ENCODE measurements around the gene RHBDD1.

The RHBDD1 gene

DNA sequence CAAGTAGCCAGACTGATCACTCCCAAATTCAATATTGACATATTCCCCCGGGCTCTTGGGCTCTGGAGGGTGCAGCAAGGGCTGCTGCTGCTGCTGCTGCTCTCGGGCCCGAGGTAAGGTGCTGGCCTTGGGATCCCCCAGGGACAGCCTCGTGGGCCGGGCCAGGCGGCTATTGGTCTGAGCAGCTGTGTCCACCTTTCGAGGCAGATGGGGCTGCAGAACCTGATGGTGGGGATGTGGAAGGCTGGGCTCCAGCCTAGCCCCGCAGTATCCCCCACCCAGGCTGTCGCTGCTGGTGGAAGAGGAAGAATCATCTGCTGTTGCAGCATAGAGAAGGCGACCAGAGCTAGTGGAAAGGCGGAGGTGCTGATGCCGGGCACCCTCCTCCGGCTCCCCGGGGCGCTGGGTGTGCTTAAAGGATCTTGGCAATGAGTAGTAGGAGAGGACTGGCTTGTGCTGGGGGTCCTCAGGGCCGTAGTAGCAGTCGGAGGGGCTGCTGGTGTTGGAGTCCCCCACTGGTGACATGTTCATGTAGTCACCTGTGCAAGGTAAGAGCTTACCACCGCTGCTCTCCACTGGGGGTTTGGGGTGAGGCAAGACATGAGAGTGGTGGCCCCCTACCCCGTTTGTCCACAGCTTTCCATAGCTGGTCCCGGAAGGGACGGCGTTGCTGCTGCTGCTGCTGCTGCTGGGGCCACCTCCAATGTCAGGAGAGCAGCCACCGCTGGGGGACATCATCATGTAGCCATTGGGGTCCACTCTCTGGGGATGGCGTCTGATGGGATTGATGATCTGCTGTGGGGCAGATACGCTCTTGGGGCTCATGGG is 39.6 kb upstream of the RHBDD1 start:
- DNase-seq (ENCODE audit: low spot score): no peak
- H2AFZ ChIP-seq (ENCODE audit: low read length): no peak overlapping the region
- H3K18ac ChIP-seq (ENCODE audit: low read length): peak overlapping the region; percentile 3
- no peak overlapping the region for H3K23ac ChIP-seq (ENCODE audit: low read depth, low read length, poor library complexity)
- H3K27ac ChIP-seq (replicated peaks; ENCODE audit: low read length): no peak overlapping the region
- H3K4me3 ChIP-seq (ENCODE audit: low read length in 2 of 2): no peak overlapping the region
- no peaks in the 10 kb centered on the region for H3K27me3 ChIP-seq (ENCODE audit: control insufficient read depth in 3 of 3, insufficient read depth in 3 of 3, low read depth in 1 of 3, low read length in 3 of 3)
- H2BK120ac ChIP-seq (ENCODE audit: low read depth, low read length): no peak overlapping the region
- no peak overlapping the region for H2BK12ac ChIP-seq (ENCODE audit: low read length)
- WGBS, 2 donors (ENCODE audit: extremely low coverage in 2 of 2, insufficient read length in 2 of 2, insufficient replicate concordance in 1 of 2): no CpG with 5 or more reads among the region's 25 CpGs
- no peak overlapping the region for H3K14ac ChIP-seq (ENCODE audit: low read length)
- H4K91ac ChIP-seq (ENCODE audit: low read depth, low read length, poor library complexity): no peak overlapping the region
- H3K9ac ChIP-seq (ENCODE audit: low read depth, low read length, poor library complexity): no peak overlapping the region
- no peak overlapping the region for H3K4ac ChIP-seq (ENCODE audit: low read length)
- H3K4me2 ChIP-seq (ENCODE audit: insufficient read depth, low read length, poor library complexity, severe bottlenecking): peak overlapping the region; percentile 14
- H2BK5ac ChIP-seq (ENCODE audit: low read length): no peak overlapping the region
- H3K36me3 ChIP-seq (replicated peaks in 1 of 2; ENCODE audit: control insufficient read depth in 2 of 2, insufficient read depth in 2 of 2, low read length in 2 of 2): peaks cover 30 to 71% of the 10 kb centered on the region in 2 donors
- H3K9me3 ChIP-seq (replicated peaks in 1 of 2; ENCODE audit: control insufficient read depth in 2 of 2, insufficient read depth in 1 of 2, low read depth in 1 of 2, low read length in 2 of 2): peaks cover 9 to 56% of the 10 kb centered on the region in 2 donors
- peaks cover 27% of the 10 kb centered on the region for H3K79me1 ChIP-seq (ENCODE audit: low read depth, low read length)
- peaks cover 18 to 28% of the 10 kb centered on the region in 2 donors for H3K4me1 ChIP-seq (ENCODE audit: control insufficient read depth in 2 of 2, insufficient read depth in 1 of 2, low read depth in 1 of 2, low read length in 2 of 2)
- no peak overlapping the region for H2BK15ac ChIP-seq (ENCODE audit: low read length)
- H4K8ac ChIP-seq (ENCODE audit: low read depth, low read length): peak overlapping the region; percentile 6
- H2AK5ac ChIP-seq (ENCODE audit: low read depth, low read length): peak overlapping the region; percentile 99

DNA sequence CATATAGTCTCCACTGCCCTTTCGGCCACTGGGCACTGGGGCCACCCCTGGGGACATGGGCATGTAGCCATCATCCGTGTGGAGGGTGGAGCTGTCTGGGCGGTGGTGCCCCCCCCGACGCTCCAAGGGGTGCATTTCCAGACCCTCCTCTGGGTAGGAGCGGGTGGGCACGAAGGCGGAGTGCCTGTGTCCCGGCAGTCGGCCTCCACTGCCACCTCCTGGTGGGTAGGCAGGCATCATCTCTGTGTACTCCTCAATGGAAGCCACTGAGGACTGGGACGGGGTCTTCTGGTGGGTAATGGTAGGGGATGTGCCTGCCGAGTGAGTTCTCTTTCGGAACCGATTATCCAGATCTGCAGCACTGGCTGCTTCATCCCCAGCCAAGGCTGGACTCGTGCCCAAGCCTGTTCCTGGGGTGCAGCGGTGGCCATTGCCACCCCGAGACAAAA is 39.0 kb upstream of the RHBDD1 start:
- Histone ChIP-seq H3K14ac (ENCODE audit: low read length) (no peak overlapping the region), H3K4me2 (ENCODE audit: insufficient read depth, low read length, poor library complexity, severe bottlenecking) (no peak overlapping the region), H3K27me3 (ENCODE audit: control insufficient read depth in 3 of 3, insufficient read depth in 3 of 3, low read depth in 1 of 3, low read length in 3 of 3) (no peaks in the 10 kb centered on the region), H3K27ac (replicated peaks; ENCODE audit: low read length) (no peak overlapping the region), H3K36me3 (replicated peaks in 1 of 2; ENCODE audit: control insufficient read depth in 2 of 2, insufficient read depth in 2 of 2, low read length in 2 of 2) (peaks cover 30 to 67% of the 10 kb centered on the region in 2 donors), H3K79me1 (ENCODE audit: low read depth, low read length) (peaks cover 27% of the 10 kb centered on the region), H2BK120ac (ENCODE audit: low read depth, low read length) (no peak overlapping the region), H2BK12ac (ENCODE audit: low read length) (no peak overlapping the region), H4K91ac (ENCODE audit: low read depth, low read length, poor library complexity) (no peak overlapping the region), H3K23ac (ENCODE audit: low read depth, low read length, poor library complexity) (no peak overlapping the region), H3K9me3 (replicated peaks in 1 of 2; ENCODE audit: control insufficient read depth in 2 of 2, insufficient read depth in 1 of 2, low read depth in 1 of 2, low read length in 2 of 2) (peaks cover 9 to 52% of the 10 kb centered on the region in 2 donors), H4K8ac (ENCODE audit: low read depth, low read length) (peak overlapping the region; percentile 6), H3K4me3 (ENCODE audit: low read length in 2 of 2) (no peak overlapping the region), H3K4me1 (ENCODE audit: control insufficient read depth in 2 of 2, insufficient read depth in 1 of 2, low read depth in 1 of 2, low read length in 2 of 2) (peaks cover 18 to 28% of the 10 kb centered on the region in 2 donors), H2BK5ac (ENCODE audit: low read length) (no peak overlapping the region), H3K18ac (ENCODE audit: low read length) (peak overlapping the region; percentile 51), H2AK5ac (ENCODE audit: low read depth, low read length) (peak overlapping the region; percentile 99), H3K9ac (ENCODE audit: low read depth, low read length, poor library complexity) (no peak overlapping the region), H2AFZ (ENCODE audit: low read length) (no peak overlapping the region), H2BK15ac (ENCODE audit: low read length) (no peak overlapping the region), H3K4ac (ENCODE audit: low read length) (no peak overlapping the region)
- WGBS, 2 donors (ENCODE audit: extremely low coverage in 2 of 2, insufficient read length in 2 of 2, insufficient replicate concordance in 1 of 2): no CpG with 5 or more reads among the region's 17 CpGs
- DNase-seq (ENCODE audit: low spot score): no peak

DNA sequence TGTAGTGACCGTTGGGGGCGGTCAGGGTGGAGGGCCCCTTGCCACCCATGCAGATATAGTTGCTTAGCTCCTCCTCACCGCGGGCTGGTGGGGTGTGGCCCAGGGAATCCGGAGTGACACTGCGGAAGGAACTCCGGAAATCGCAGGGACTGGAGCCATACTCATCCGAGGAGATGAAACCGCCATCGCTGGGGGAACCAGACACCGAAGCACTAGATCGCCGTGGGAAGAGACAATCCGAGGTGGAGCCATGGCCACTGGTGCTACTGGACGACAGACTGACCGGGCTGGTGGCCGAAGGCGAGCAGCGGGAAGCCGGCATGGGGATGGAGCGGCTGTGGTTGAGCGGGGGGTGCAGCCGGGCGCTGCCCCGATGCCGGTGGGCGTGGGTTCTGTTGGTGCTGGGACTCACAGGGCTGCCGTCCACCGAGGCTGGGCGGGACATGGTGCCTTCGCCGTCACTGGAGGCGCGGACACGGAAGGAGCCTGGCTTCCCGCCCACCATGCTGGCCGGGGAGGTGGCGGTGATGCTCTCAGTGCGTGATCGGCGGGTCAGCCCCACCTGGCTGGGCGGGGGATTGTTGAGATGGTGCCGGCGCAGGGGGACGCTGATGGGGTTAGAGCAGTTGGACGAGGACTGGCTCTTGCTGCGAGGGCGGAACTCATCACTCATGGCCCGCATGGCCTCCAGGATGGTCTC is 38.4 kb upstream of the RHBDD1 start:
- peaks cover 9 to 46% of the 10 kb centered on the region in 2 donors for H3K9me3 ChIP-seq (replicated peaks in 1 of 2; ENCODE audit: control insufficient read depth in 2 of 2, insufficient read depth in 1 of 2, low read depth in 1 of 2, low read length in 2 of 2)
- H3K9ac ChIP-seq (ENCODE audit: low read depth, low read length, poor library complexity): peak overlapping the region; percentile 60
- peak overlapping the region; percentile 77 for H2BK120ac ChIP-seq (ENCODE audit: low read depth, low read length)
- no peak overlapping the region for H2BK5ac ChIP-seq (ENCODE audit: low read length)
- H2AFZ ChIP-seq (ENCODE audit: low read length): no peak overlapping the region
- H4K91ac ChIP-seq (ENCODE audit: low read depth, low read length, poor library complexity): no peak overlapping the region
- peaks cover 27% of the 10 kb centered on the region for H3K79me1 ChIP-seq (ENCODE audit: low read depth, low read length)
- H3K23ac ChIP-seq (ENCODE audit: low read depth, low read length, poor library complexity): peak overlapping the region; percentile 81
- H2BK15ac ChIP-seq (ENCODE audit: low read length): peak overlapping the region; percentile 83
- H3K27me3 ChIP-seq (ENCODE audit: control insufficient read depth in 3 of 3, insufficient read depth in 3 of 3, low read depth in 1 of 3, low read length in 3 of 3): no peaks in the 10 kb centered on the region
- H3K27ac ChIP-seq (replicated peaks; ENCODE audit: low read length): no peak overlapping the region
- peaks cover 17 to 25% of the 10 kb centered on the region in 2 donors for H3K4me1 ChIP-seq (ENCODE audit: control insufficient read depth in 2 of 2, insufficient read depth in 1 of 2, low read depth in 1 of 2, low read length in 2 of 2)
- peak overlapping the region; percentile 94 for H2BK12ac ChIP-seq (ENCODE audit: low read length)
- H4K8ac ChIP-seq (ENCODE audit: low read depth, low read length): peak overlapping the region; percentile 23
- peak overlapping the region; percentile 84 for H3K14ac ChIP-seq (ENCODE audit: low read length)
- H3K4me3 ChIP-seq (ENCODE audit: low read length in 2 of 2): peak overlapping the region; percentile 67 to 90
- WGBS, 2 donors (ENCODE audit: extremely low coverage in 2 of 2, insufficient read length in 2 of 2, insufficient replicate concordance in 1 of 2): no CpG with 5 or more reads among the region's 50 CpGs
- no peak overlapping the region for H3K4ac ChIP-seq (ENCODE audit: low read length)
- no peak for DNase-seq (ENCODE audit: low spot score)
- H2AK5ac ChIP-seq (ENCODE audit: low read depth, low read length): peak overlapping the region; percentile 99
- peaks cover 30 to 62% of the 10 kb centered on the region in 2 donors for H3K36me3 ChIP-seq (replicated peaks in 1 of 2; ENCODE audit: control insufficient read depth in 2 of 2, insufficient read depth in 2 of 2, low read length in 2 of 2)
- H3K18ac ChIP-seq (ENCODE audit: low read length): peak overlapping the region; percentile 67
- H3K4me2 ChIP-seq (ENCODE audit: insufficient read depth, low read length, poor library complexity, severe bottlenecking): peak overlapping the region; percentile 40

DNA sequence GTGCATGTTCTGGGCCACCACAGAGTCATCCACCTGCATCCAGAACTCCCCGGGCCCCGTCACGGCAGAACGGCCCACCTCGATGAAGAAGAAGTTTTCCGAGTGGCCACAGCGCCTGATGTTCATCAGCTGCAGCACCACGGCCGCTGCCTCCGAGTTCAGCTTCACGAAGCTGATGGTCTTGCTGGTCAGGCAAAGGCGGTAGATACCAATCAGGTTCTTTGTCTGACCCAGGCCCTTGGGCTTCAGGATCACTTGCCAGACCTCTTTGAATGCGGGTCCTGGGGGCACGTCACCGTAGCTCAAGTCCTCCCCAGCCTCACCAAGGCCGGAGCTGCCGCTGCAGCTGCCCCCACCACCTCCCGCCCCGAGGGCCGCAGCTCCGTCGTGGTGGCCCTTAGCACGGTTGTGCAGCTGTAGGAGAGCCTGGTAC is 37.8 kb upstream of the RHBDD1 start:
- peak overlapping the region; percentile 99 for H2AK5ac ChIP-seq (ENCODE audit: low read depth, low read length)
- no peak overlapping the region for H3K27ac ChIP-seq (replicated peaks; ENCODE audit: low read length)
- H2BK12ac ChIP-seq (ENCODE audit: low read length): peak overlapping the region; percentile 94
- no CpG with 5 or more reads among the region's 23 CpGs for WGBS, 2 donors (ENCODE audit: extremely low coverage in 2 of 2, insufficient read length in 2 of 2, insufficient replicate concordance in 1 of 2)
- H2AFZ ChIP-seq (ENCODE audit: low read length): no peak overlapping the region
- peak overlapping the region; percentile 83 for H2BK15ac ChIP-seq (ENCODE audit: low read length)
- peak overlapping the region; percentile 84 for H3K14ac ChIP-seq (ENCODE audit: low read length)
- H3K27me3 ChIP-seq (ENCODE audit: control insufficient read depth in 3 of 3, insufficient read depth in 3 of 3, low read depth in 1 of 3, low read length in 3 of 3): no peaks in the 10 kb centered on the region
- peak overlapping the region; percentile 77 for H2BK120ac ChIP-seq (ENCODE audit: low read depth, low read length)
- H2BK5ac ChIP-seq (ENCODE audit: low read length): peak overlapping the region; percentile 99
- H3K36me3 ChIP-seq (replicated peaks in 1 of 2; ENCODE audit: control insufficient read depth in 2 of 2, insufficient read depth in 2 of 2, low read length in 2 of 2): peaks cover 30 to 56% of the 10 kb centered on the region in 2 donors
- H3K4me1 ChIP-seq (ENCODE audit: control insufficient read depth in 2 of 2, insufficient read depth in 1 of 2, low read depth in 1 of 2, low read length in 2 of 2): peaks cover 14 to 22% of the 10 kb centered on the region in 2 donors
- peak overlapping the region; percentile 98 for H3K18ac ChIP-seq (ENCODE audit: low read length)
- H4K8ac ChIP-seq (ENCODE audit: low read depth, low read length): no peak overlapping the region
- H3K23ac ChIP-seq (ENCODE audit: low read depth, low read length, poor library complexity): peak overlapping the region; percentile 75
- peaks cover 9 to 41% of the 10 kb centered on the region in 2 donors for H3K9me3 ChIP-seq (replicated peaks in 1 of 2; ENCODE audit: control insufficient read depth in 2 of 2, insufficient read depth in 1 of 2, low read depth in 1 of 2, low read length in 2 of 2)
- H3K9ac ChIP-seq (ENCODE audit: low read depth, low read length, poor library complexity): peak overlapping the region; percentile 60
- no peak for DNase-seq (ENCODE audit: low spot score)
- H3K4me3 ChIP-seq (ENCODE audit: low read length in 2 of 2): peak overlapping the region; percentile 67 to 90
- no peak overlapping the region for H4K91ac ChIP-seq (ENCODE audit: low read depth, low read length, poor library complexity)
- peak overlapping the region; percentile 87 for H3K4me2 ChIP-seq (ENCODE audit: insufficient read depth, low read length, poor library complexity, severe bottlenecking)
- peaks cover 27% of the 10 kb centered on the region for H3K79me1 ChIP-seq (ENCODE audit: low read depth, low read length)
- H3K4ac ChIP-seq (ENCODE audit: low read length): peak overlapping the region; percentile 1
